HUES48 (cell line): ENCODE results near the gene CDH13.
"Not testable (repeated sequence)": the region's sequence is repeated elsewhere in the genome, so short reads cannot be mapped to it uniquely, and the experiment has no call there.

ENCODE experiments used
- H3K27ac ChIP-seq: one replicate; pipeline ENCODE4 v1.7.0; 2013; ENCODE audit warnings: low read depth, low read length, inconsistent platforms
- H3K27me3 ChIP-seq: 2 replicates; pipeline ENCODE4 v1.6.1; 2013; ENCODE audit warnings: mild to moderate bottlenecking, low read length; ENCODE audit not compliant: control insufficient read depth, insufficient read depth
- H3K36me3 ChIP-seq: 2 replicates; pipeline ENCODE4 v1.6.1; 2013; ENCODE audit warnings: low read length; ENCODE audit not compliant: control insufficient read depth, insufficient read depth
- H3K4me1 ChIP-seq: 2 replicates; pipeline ENCODE4 v1.6.1; 2013; ENCODE audit warnings: mild to moderate bottlenecking, low read length; ENCODE audit not compliant: control insufficient read depth, insufficient read depth
- H3K4me3 ChIP-seq: 2 replicates; pipeline ENCODE4 v1.5.1; 2013; ENCODE audit warnings: mild to moderate bottlenecking, low read depth, low read length
- H3K9ac ChIP-seq: 2 replicates; pipeline ENCODE4 v1.6.1; 2013; ENCODE audit warnings: mild to moderate bottlenecking, low read depth, low read length, moderate library complexity
- H3K9me3 ChIP-seq: 2 replicates; pipeline ENCODE4 v1.6.1; 2013; ENCODE audit warnings: low read length; ENCODE audit not compliant: control insufficient read depth, insufficient read depth

CDH13 gene

DNA sequence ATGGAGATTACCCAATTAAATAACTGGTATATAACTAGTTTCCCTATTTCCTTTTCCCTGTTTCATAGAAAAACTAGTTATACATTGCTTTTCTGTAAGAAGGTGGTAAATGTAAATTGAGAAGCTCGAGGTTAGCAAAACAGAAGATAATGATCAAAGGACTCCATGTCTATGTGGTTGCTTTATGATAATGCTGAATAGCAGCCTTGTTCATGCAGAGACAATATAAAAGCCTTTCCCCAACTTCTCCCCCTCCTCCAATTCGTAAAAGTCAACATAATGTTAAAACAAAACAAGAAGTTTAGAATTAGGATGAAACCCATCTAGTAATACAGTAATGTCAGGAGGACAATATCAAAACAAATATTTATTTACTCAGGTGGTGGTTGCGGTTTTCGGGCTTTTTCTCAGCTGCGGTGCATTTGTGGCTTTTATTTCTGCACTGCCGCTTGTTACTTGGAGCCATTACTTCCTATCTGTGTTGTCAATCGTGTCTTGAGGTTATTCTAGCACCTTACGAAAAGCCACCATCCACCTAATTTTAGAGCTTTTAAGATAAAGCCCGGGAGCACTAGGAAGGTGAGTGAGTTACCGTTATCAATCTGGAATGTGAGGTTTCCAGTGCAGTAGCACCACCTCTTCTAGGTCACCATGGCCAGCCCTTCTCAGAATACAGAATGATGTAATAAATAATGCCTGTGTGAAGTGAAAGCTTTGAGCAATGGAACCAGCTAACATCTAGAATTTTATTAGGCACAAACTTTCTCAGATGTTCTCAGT lies 297.5 kb downstream of the CDH13 start:
- H3K4me3 ChIP-seq = no peak overlapping the region
- no peak overlapping the region for H3K9ac ChIP-seq
- H3K27me3 ChIP-seq = no peaks in the 10 kb centered on the region
- 0 out of 2 replicates have a peak, but pooled peaks cover 2% of the 10 kb centered on the region for H3K4me1 ChIP-seq
- no peak overlapping the region for H3K27ac ChIP-seq
- H3K9me3 ChIP-seq = no peaks in the 10 kb centered on the region
- H3K36me3 ChIP-seq = no peaks in the 10 kb centered on the region

GRCh38 chr16:82926500-82926899 lies 299.7 kb downstream of the CDH13 start:
- 0 out of 2 replicates have a peak, but pooled peaks cover 2% of the 10 kb centered on the region for H3K4me1 ChIP-seq
- H3K36me3 ChIP-seq = no peaks in the 10 kb centered on the region
- no peak overlapping the region for H3K4me3 ChIP-seq
- no peaks in the 10 kb centered on the region for H3K9me3 ChIP-seq
- H3K27ac ChIP-seq = no peak overlapping the region
- no peak overlapping the region for H3K9ac ChIP-seq
- no peaks in the 10 kb centered on the region for H3K27me3 ChIP-seq

- H3K36me3 ChIP-seq, H3K4me3 ChIP-seq, H3K9ac ChIP-seq, H3K4me1 ChIP-seq, H3K27me3 ChIP-seq, H3K27ac ChIP-seq: not testable (repeated sequence)
- peaks cover 21% of the 10 kb centered on the region for H3K9me3 ChIP-seq
Measured at GRCh38 chr16:82933933-82934332, 307.2 kb downstream of the CDH13 start.

- Histone ChIP-seq H3K4me1 (no peaks in the 10 kb centered on the region), H3K9ac (no peak overlapping the region), H3K4me3 (no peak overlapping the region), H3K27me3 (no peaks in the 10 kb centered on the region), H3K36me3 (no peaks in the 10 kb centered on the region), H3K9me3 (peaks cover 21% of the 10 kb centered on the region), H3K27ac (no peak overlapping the region)
Measured at GRCh38 chr16:82935766-82936165, 309.0 kb downstream of the CDH13 start.

GRCh38 chr16:82936941-82937551 lies 310.3 kb downstream of the CDH13 start:
- Histone ChIP-seq H3K4me1 (no peaks in the 10 kb centered on the region), H3K27ac (no peak overlapping the region), H3K9me3 (peaks cover 21% of the 10 kb centered on the region), H3K4me3 (no peak overlapping the region), H3K9ac (no peak overlapping the region), H3K27me3 (no peaks in the 10 kb centered on the region), H3K36me3 (no peaks in the 10 kb centered on the region)

DNA sequence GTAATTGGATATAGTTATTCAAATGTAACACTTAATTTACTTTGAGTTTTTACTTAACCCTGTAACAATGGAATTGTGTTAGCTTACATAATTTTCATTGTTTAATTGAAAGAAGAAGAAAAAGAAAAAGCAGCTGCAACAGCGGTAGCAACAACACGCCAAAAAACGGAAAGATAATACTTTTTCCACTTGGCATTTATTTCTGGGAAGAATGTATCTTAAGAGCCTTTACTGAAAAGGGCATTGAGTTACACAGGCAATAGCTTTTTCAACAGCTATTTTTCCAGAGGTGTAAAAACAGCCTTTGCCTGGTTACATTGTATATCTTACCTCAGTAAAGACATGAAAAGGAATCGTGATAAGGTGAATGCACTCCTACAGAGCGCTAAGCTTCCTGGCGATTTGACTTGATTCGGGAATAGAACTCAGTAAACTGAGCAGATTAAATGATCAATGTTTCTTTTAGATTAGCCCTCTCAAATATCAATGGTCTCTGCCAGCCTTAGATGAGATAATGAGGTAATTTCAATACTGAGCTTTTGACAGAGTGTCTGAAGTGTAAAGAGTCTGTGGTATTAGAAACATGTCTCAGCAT lies 311.3 kb downstream of the CDH13 start:
- H3K36me3 ChIP-seq = no peaks in the 10 kb centered on the region
- no peaks in the 10 kb centered on the region for H3K4me1 ChIP-seq
- H3K4me3 ChIP-seq = no peak overlapping the region
- H3K27me3 ChIP-seq = no peaks in the 10 kb centered on the region
- H3K9me3 ChIP-seq = peaks cover 17% of the 10 kb centered on the region
- H3K27ac ChIP-seq = no peak overlapping the region
- H3K9ac ChIP-seq = no peak overlapping the region

DNA sequence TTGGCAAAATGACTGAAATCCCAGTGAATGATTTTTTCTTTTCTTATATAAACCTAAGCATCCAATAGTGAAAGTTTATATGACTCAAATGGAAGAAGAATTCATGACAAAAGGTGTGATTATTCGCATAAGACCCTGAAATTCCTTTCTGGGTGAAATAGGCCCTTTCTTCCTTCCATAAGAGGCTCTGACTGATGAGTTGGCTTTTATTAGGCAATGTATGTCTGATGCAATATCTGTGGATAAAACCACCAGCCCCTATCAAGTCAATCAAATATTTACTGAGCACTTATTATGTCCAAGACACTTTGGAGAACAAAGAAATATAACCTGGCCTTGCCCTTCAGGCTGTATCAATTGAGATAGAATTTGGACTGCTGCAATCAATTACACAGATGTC lies 316.6 kb downstream of the CDH13 start:
- Histone ChIP-seq H3K4me3 (no peak overlapping the region), H3K4me1 (peaks cover 7% of the 10 kb centered on the region; the same call in 1 of the 2 replicates)

GRCh38 chr16:82945420-82946101 lies 318.8 kb downstream of the CDH13 start:
- Histone ChIP-seq H3K4me1 (peaks cover 7% of the 10 kb centered on the region; the same call in 1 of the 2 replicates), H3K9ac (no peak overlapping the region), H3K36me3 (no peaks in the 10 kb centered on the region), H3K27me3 (no peaks in the 10 kb centered on the region), H3K27ac (no peak overlapping the region), H3K9me3 (no peaks in the 10 kb centered on the region), H3K4me3 (no peak overlapping the region)

More for the DNA sequence above, 316.6 kb downstream of the CDH13 start:
- no peak overlapping the region for H3K27ac ChIP-seq
- no peaks in the 10 kb centered on the region for H3K9me3 ChIP-seq
- H3K27me3 ChIP-seq = no peaks in the 10 kb centered on the region
- no peak overlapping the region for H3K9ac ChIP-seq
- H3K36me3 ChIP-seq = no peaks in the 10 kb centered on the region

DNA sequence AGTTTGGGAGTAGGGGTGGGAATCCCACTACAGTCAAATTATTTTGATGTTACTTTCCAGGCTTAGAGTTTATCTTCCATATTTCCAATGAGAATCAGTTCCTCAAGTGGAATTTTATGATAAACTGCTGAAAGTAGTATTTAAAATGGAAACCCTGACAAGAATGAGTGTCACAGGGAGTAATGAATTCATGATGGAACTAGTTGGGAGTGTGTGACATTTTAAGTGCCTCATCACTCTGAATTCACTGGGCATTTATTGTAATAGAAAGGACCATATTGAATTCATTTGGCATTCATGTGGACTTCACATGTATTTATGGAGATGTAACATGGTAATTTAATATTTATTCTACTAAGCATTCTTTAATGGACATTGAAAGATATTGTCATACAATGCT lies 320.9 kb downstream of the CDH13 start:
- Histone ChIP-seq H3K27ac (no peak overlapping the region), H3K4me1 (peaks cover 7% of the 10 kb centered on the region; the same call in 1 of the 2 replicates), H3K9ac (no peak overlapping the region), H3K36me3 (no peaks in the 10 kb centered on the region), H3K4me3 (no peak overlapping the region), H3K9me3 (no peaks in the 10 kb centered on the region), H3K27me3 (no peaks in the 10 kb centered on the region)

DNA sequence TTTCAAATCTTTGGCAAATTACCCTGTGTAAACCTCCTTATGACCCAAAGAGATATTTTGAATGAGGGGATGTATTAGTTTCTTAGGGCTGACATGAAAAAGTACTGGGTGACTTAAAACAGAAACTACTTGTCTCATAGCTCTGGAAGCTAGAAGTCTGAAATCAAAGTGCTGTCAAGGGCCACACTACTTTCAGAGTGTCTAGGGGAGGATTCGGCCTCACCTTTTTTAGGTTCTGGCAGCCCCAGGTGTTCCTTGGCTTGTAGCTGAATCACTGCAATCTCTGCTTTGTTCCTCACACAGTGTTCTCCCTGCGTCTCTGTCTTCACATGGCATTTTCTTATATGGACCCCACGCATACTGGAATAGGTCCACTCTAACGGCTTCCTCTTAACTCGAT lies 322.2 kb downstream of the CDH13 start:
- no peak overlapping the region for H3K9ac ChIP-seq
- no peaks in the 10 kb centered on the region for H3K4me1 ChIP-seq
- no peaks in the 10 kb centered on the region for H3K36me3 ChIP-seq

DNA sequence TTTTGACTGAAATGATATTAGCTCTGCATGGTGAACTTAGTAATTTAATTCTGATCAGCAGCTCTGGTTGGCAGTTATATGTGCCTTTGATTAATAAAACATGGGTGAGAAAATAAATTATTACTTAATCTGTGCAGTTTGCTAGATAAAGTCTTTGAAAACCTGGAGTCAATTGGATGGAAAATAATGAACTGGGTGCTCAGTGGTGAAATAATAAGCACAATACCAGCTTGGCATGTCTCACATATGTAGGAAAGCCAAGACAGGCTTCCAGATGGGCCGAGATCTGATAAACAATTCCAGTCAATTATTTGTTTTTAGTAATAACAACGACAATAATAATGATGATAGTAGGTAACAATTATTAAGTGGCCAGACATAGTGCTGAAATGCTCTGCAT lies 326.7 kb downstream of the CDH13 start:
- no peak overlapping the region for H3K27ac ChIP-seq
- H3K9ac ChIP-seq = no peak overlapping the region
- no peaks in the 10 kb centered on the region for H3K4me1 ChIP-seq
- no peaks in the 10 kb centered on the region for H3K9me3 ChIP-seq
- no peaks in the 10 kb centered on the region for H3K36me3 ChIP-seq
- no peaks in the 10 kb centered on the region for H3K27me3 ChIP-seq
- no peak overlapping the region for H3K4me3 ChIP-seq

More for the DNA sequence above, 322.2 kb downstream of the CDH13 start:
- H3K4me3 ChIP-seq = no peak overlapping the region
- no peaks in the 10 kb centered on the region for H3K9me3 ChIP-seq
- H3K27me3 ChIP-seq = no peaks in the 10 kb centered on the region
- no peak overlapping the region for H3K27ac ChIP-seq
